ENCODE results near the gene TOM1L1.

TOM1L1 gene

DNA sequence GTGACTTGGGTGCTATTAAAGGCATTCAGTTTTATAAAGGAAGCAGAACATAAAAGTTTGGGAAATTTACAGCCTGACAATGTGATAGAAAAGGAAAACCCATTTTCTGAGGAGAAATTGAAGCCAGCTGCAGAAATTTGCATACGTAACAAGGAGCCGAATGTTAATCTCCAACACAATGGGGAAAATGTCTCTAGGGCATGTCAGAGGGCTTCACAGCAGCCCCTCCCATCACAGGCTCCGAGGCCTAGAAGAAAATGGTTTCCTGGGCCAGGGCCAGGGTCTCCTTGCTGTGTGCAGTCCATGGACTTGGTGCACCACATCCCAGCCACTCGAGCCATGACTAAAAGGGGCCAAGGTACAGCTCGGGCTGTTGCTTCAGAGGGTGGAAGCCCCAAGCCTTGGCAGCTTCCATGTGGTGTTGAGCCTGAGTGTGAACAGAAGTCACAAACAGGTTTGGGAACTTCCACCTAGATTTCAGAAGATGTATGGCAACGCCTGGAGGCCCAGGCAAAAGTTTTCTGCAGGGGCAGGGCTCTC lies 23.9 kb upstream of the TOM1L1 start:
- Histone ChIP-seq H3K4me3 (ENCODE audit: insufficient read depth, low read length, poor library complexity, severe bottlenecking) (no peak overlapping the region), H3F3A (ENCODE audit: insufficient read depth) (no peaks in the 10 kb centered on the region), H3K27me3 (ENCODE audit: low read length) (no peaks in the 10 kb centered on the region), H3K9ac (ENCODE audit: low read length) (no peak overlapping the region), H4K20me1 (ENCODE audit: low read depth, low read length) (no peaks in the 10 kb centered on the region), H3K27ac (ENCODE audit: low read depth, low read length) (no peak overlapping the region), H3K36me3 (ENCODE audit: low read length) (no peaks in the 10 kb centered on the region), H3K9me2 (replicated peaks; ENCODE audit: insufficient read depth, low read length) (no peaks in the 10 kb centered on the region), H3K9me3 (ENCODE audit: insufficient read depth, low read length) (no peaks in the 10 kb centered on the region), H3K4me2 (ENCODE audit: low read depth, low read length, poor library complexity, severe bottlenecking) (no peak overlapping the region), H3K79me2 (ENCODE audit: insufficient read depth, low read length) (no peaks in the 10 kb centered on the region), H2AFZ (ENCODE audit: low read depth, low read length, severe bottlenecking) (no peak overlapping the region)
- TF ChIP-seq EZH2phosphoT487 (conservative IDR thresholded peaks at IDR 0.05; ENCODE audit: low read length) = no peak
- TF ChIP-seq, protein P1, sequence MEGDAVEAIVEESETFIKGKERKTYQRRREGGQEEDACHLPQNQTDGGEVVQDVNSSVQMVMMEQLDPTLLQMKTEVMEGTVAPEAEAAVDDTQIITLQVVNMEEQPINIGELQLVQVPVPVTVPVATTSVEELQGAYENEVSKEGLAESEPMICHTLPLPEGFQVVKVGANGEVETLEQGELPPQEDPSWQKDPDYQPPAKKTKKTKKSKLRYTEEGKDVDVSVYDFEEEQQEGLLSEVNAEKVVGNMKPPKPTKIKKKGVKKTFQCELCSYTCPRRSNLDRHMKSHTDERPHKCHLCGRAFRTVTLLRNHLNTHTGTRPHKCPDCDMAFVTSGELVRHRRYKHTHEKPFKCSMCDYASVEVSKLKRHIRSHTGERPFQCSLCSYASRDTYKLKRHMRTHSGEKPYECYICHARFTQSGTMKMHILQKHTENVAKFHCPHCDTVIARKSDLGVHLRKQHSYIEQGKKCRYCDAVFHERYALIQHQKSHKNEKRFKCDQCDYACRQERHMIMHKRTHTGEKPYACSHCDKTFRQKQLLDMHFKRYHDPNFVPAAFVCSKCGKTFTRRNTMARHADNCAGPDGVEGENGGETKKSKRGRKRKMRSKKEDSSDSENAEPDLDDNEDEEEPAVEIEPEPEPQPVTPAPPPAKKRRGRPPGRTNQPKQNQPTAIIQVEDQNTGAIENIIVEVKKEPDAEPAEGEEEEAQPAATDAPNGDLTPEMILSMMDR (IDR thresholded peaks at IDR 0.05; ENCODE audit: insufficient read depth, low read length, poor library complexity, severe bottlenecking) = no peak

DNA sequence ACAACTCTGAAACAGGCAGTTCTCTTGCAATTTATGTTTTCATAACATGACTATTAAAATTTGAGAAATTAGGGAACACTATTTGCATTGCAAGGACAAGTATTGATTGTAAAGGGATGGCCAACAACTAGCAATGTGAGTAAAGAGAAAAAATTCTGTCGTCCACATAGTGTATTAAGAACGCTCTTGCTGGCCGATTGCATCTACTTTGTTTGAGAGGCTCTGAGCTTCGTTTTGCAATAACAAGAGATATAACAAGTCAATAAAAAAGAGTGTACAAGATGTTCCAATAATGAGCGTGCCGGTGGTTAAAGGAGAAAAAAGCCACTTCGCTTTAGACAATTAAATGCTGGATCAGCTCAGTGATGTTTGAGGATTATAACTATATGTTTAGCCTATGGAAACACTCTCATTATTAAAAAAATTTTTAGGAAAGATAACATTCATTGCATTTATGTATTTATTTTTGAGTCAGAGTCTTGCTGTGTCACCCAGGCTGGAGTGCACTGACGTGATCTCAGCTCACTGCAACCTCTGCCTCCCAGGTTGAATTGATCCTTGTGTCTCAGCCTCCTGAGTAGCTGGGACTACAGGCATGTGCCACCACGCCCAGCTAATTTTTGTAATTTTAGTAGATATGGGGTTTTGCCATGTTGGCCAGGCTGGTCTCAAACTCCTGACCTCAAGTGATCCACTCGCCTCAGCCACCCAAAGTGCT lies 19.2 kb upstream of the TOM1L1 start:
- no peak overlapping the region for H3K27ac ChIP-seq (ENCODE audit: low read depth, low read length)

DNA sequence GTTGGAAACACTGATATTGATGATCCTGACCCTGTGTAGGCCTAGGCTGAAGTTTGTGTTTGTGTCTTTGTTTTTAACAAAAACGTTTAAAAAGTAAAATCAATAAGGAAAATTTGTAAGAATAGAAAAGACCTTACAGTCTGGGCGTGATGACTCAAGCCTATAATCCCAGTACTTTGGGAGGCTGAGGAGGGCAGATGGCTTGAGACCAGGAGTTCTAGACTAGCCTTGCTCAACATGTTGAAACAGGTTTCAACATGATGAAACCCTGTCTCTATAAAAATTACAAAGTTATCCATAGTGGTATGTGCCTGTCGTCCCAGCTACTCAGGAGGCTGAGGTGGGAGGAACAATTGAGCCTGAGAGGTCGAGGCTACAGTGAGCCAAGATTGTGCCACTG lies 18.3 kb upstream of the TOM1L1 start:
- H3K36me3 ChIP-seq (ENCODE audit: low read length) = no peaks in the 10 kb centered on the region
- no peak overlapping the region for H3K9ac ChIP-seq (ENCODE audit: low read length)
- no peaks in the 10 kb centered on the region for H3F3A ChIP-seq (ENCODE audit: insufficient read depth)
- no peak overlapping the region for H3K27ac ChIP-seq (ENCODE audit: low read depth, low read length)
- no peak overlapping the region for H3K4me2 ChIP-seq (ENCODE audit: low read depth, low read length, poor library complexity, severe bottlenecking)
- no peak overlapping the region for H3K4me3 ChIP-seq (ENCODE audit: insufficient read depth, low read length, poor library complexity, severe bottlenecking)
- no peaks in the 10 kb centered on the region for H3K27me3 ChIP-seq (ENCODE audit: low read length)
- H4K20me1 ChIP-seq (ENCODE audit: low read depth, low read length) = no peaks in the 10 kb centered on the region
- no peak for TF ChIP-seq EZH2phosphoT487 (conservative IDR thresholded peaks at IDR 0.05; ENCODE audit: low read length)
- TF ChIP-seq, protein P1 (IDR thresholded peaks at IDR 0.05; ENCODE audit: insufficient read depth, low read length, poor library complexity, severe bottlenecking) = no peak
- H3K9me2 ChIP-seq (replicated peaks; ENCODE audit: insufficient read depth, low read length) = no peaks in the 10 kb centered on the region
- no peaks in the 10 kb centered on the region for H3K79me2 ChIP-seq (ENCODE audit: insufficient read depth, low read length)
- no peaks in the 10 kb centered on the region for H3K9me3 ChIP-seq (ENCODE audit: insufficient read depth, low read length)
- H2AFZ ChIP-seq (ENCODE audit: low read depth, low read length, severe bottlenecking) = no peak overlapping the region

More for the DNA sequence above, 19.2 kb upstream of the TOM1L1 start:
- Histone ChIP-seq H2AFZ (ENCODE audit: low read depth, low read length, severe bottlenecking) (no peak overlapping the region), H3K27me3 (ENCODE audit: low read length) (no peaks in the 10 kb centered on the region), H4K20me1 (ENCODE audit: low read depth, low read length) (no peaks in the 10 kb centered on the region), H3K9me3 (ENCODE audit: insufficient read depth, low read length) (no peaks in the 10 kb centered on the region), H3K79me2 (ENCODE audit: insufficient read depth, low read length) (no peaks in the 10 kb centered on the region), H3F3A (ENCODE audit: insufficient read depth) (no peaks in the 10 kb centered on the region), H3K9me2 (replicated peaks; ENCODE audit: insufficient read depth, low read length) (no peaks in the 10 kb centered on the region), H3K4me3 (ENCODE audit: insufficient read depth, low read length, poor library complexity, severe bottlenecking) (no peak overlapping the region), H3K9ac (ENCODE audit: low read length) (no peak overlapping the region), H3K4me2 (ENCODE audit: low read depth, low read length, poor library complexity, severe bottlenecking) (no peak overlapping the region), H3K36me3 (ENCODE audit: low read length) (no peaks in the 10 kb centered on the region)
- TF ChIP-seq, protein P1 (IDR thresholded peaks at IDR 0.05; ENCODE audit: insufficient read depth, low read length, poor library complexity, severe bottlenecking) = no peak
- no peak for TF ChIP-seq EZH2phosphoT487 (conservative IDR thresholded peaks at IDR 0.05; ENCODE audit: low read length)
